Adrenal gland (tissue), 12 donors: ENCODE results near the gene ZNRF1. TPM values are rescaled to one million over a fixed set of nuclear protein-coding genes. Genes with fewer than 3 reads are reported as not detected.

Experiments used
- DNase-seq, 7 donors: peaks; one replicate each; pipeline ENCODE4 v3.0.0-alpha.2; 2019 to 2020
- H3K27ac ChIP-seq, 5 donors: fragments of 200-600 bp; sonication (generic) in 4 of 5; 1 replicate in 3 of 5; 2 replicates in 2 of 5; pipeline versions ENCODE4 v1.5.1 to v1.8.0; 2016 to 2020; ENCODE audit warnings: mild to moderate bottlenecking in 1 of 5
- H3K27me3 ChIP-seq: fragments of 200-600 bp; 2 replicates; pipeline ENCODE4 v1.8.0; 2021
- H3K36me3 ChIP-seq, 2 donors: fragments of 200-600 bp; replicated peaks in 1 of 2; 1 replicate in 1 of 2; 2 replicates in 1 of 2; pipeline versions ENCODE4 v1.5.1 to v1.8.0; 2018 to 2022
- H3K4me1 ChIP-seq, 2 donors: fragments of 200-600 bp; replicated peaks in 1 of 2; 1 replicate in 1 of 2; 2 replicates in 1 of 2; pipeline versions ENCODE4 v1.5.1 to v1.8.0; 2018 to 2021
- H3K4me3 ChIP-seq, 4 donors: fragments of 200-600 bp; sonication (generic) in 3 of 4; one replicate each; pipeline ENCODE4 v1.5.1; 2016 to 2018
- H3K9me3 ChIP-seq, 3 donors: fragments of 200-600 bp; sonication (generic) in 1 of 3; replicated peaks in 1 of 3; 1 replicate in 2 of 3; 2 replicates in 1 of 3; pipeline versions ENCODE4 v1.5.1 to v1.8.0; 2016 to 2021
- POLR2A ChIP-seq, 2 donors: fragments of 450-650 bp; IDR thresholded peaks; one replicate each; pipeline ENCODE4 v1.6.1; 2017; ENCODE audit warnings: antibody characterized with exemption in 2 of 2, mild to moderate bottlenecking in 2 of 2, moderate library complexity in 1 of 2
- WGBS, 4 donors: extraction: QIAGEN DNeasy Blood & Tissue Kit in 2 of 4; methylation state at CpG; one replicate each; pipeline versions ENCODE4 v1.1.5 to v1.1.7; 2013 to 2017; 5-methylcytosine and 5-hydroxymethylcytosine counted together
- intact Hi-C, 2 donors: fragments of 100-400 bp; cut with DNase I; formaldehyde crosslinking; loops; one replicate each; pipeline versions ENCODE4 v1.14.1 to v1.15.0; 2022 to 2023
- polyA plus RNA-seq, 3 donors: library from polyadenylated mRNA; stranded (reverse); fragments of 200-250 nt in 2 of 3; fragments of 350-450 nt in 1 of 3; fragmentation: Illumina TruSeq in 1 of 3; extraction: RNeasy Lipid Tissue Mini Kit (QIAGEN cat#74804) in 1 of 3; gene quantifications; one replicate each; pipeline ENCODE4 v1.2.3, GENCODE V29; 2013 to 2014
- total RNA-seq, 9 donors: library from RNA; depleted of rRNA in 4 of 9; stranded (reverse); fragments of >200 nt in 4 of 9; fragments of 120-200 nt in 1 of 9; fragmentation: NEBNext Ultra II Directional in 1 of 9; extraction: Animal tissue kit (Norgen Biotek cat#: 25700) in 1 of 9; gene quantifications; one replicate each; pipeline versions ENCODE4 v1.1.0 to v1.2.4, GENCODE V29; 2013 to 2023
- TF ChIP-seq, protein P1 (sequence below), 6 experiments: fragments of 450-650 bp in 4 of 6; fragments of 200-600 bp in 2 of 6; sonication (generic) in 1 of 6; IDR thresholded peaks; 1 replicate in 5 of 6; 2 replicates in 1 of 6; pipeline versions ENCODE4 v1.5.1 to v1.8.0; 2016 to 2021; ENCODE audit warnings: antibody characterized with exemption in 6 of 6, mild to moderate bottlenecking in 2 of 6, moderate library complexity in 1 of 6
- donor health status: healthy with polysubstance abuse.
- donor health status: Bipolar disorder and iron deficiency.
- donor health status: DM: yes; HTN: yes; CAD: no.
- donor health status: DM: no; HTN: no; CAD: no.
- donor health status: DM: no; HTN: no; CAD: no.
- donor health status: DM: yes; HTN: yes; CAD: no.

The ZNRF1 gene
- total and polyA plus RNA-seq, 12 donors, result 9.9 to 29.2 (median 25.4) TPM

GRCh38 chr16:75131081-75131480, 132.3 kb downstream of the ZNRF1 start:
- whole genome bisulfite sequencing, 4 donors, result 72 to 75% (median 73%) methylated on average over 7 of the region's 7 CpGs
- intact Hi-C loops, result no loop called here

GRCh38 chr16:75138233-75138632, 139.4 kb downstream of the ZNRF1 start:
- H3K9me3 ChIP-seq, result no peaks in the 10 kb centered on the region
- H3K27me3 ChIP-seq, result no peaks in the 10 kb centered on the region
- intact Hi-C loops, result no loop called here
- no peak overlapping the region for H3K4me3 ChIP-seq
- WGBS, 4 donors, result 70 to 87% (median 73%) methylated on average over 6 to 8 of the region's 8 CpGs
- H3K4me1 ChIP-seq, result no peaks in the 10 kb centered on the region
- no peak overlapping the region for H3K27ac ChIP-seq
- H3K36me3 ChIP-seq, result no peaks in the 10 kb centered on the region
- DNase-seq, result no peak
- no peak for TF ChIP-seq POLR2A (IDR thresholded peaks at IDR 0.05)
- TF ChIP-seq, protein P1, sequence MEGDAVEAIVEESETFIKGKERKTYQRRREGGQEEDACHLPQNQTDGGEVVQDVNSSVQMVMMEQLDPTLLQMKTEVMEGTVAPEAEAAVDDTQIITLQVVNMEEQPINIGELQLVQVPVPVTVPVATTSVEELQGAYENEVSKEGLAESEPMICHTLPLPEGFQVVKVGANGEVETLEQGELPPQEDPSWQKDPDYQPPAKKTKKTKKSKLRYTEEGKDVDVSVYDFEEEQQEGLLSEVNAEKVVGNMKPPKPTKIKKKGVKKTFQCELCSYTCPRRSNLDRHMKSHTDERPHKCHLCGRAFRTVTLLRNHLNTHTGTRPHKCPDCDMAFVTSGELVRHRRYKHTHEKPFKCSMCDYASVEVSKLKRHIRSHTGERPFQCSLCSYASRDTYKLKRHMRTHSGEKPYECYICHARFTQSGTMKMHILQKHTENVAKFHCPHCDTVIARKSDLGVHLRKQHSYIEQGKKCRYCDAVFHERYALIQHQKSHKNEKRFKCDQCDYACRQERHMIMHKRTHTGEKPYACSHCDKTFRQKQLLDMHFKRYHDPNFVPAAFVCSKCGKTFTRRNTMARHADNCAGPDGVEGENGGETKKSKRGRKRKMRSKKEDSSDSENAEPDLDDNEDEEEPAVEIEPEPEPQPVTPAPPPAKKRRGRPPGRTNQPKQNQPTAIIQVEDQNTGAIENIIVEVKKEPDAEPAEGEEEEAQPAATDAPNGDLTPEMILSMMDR (IDR thresholded peaks at IDR 0.05), result no peak

More at GRCh38 chr16:75131081-75131480, 132.3 kb downstream of the ZNRF1 start:
- no peaks in the 10 kb centered on the region for H3K27me3 ChIP-seq
- H3K9me3 ChIP-seq, result peaks cover 0 to 9% (median 0%) of the 10 kb centered on the region in 3 donors
- TF ChIP-seq POLR2A (IDR thresholded peaks at IDR 0.05), result no peak
- TF ChIP-seq, protein P1 (IDR thresholded peaks at IDR 0.05), result no peak
- H3K4me1 ChIP-seq, result no peaks in the 10 kb centered on the region
- no peak overlapping the region for H3K27ac ChIP-seq
- H3K36me3 ChIP-seq, result no peaks in the 10 kb centered on the region
- peak in 1 of 7 donors; percentile 18 for DNase-seq
- H3K4me3 ChIP-seq, result no peak overlapping the region

- intact Hi-C loops, result no loop called here
- no peaks in the 10 kb centered on the region for H3K36me3 ChIP-seq
- no peaks in the 10 kb centered on the region for H3K4me1 ChIP-seq
- DNase-seq, result no peak
- H3K27me3 ChIP-seq, result no peaks in the 10 kb centered on the region
- no peak overlapping the region for H3K27ac ChIP-seq
- H3K4me3 ChIP-seq, result no peak overlapping the region
- WGBS, 4 donors, result 59 to 68% (median 62%) methylated on average over 9 of the region's 9 CpGs
- TF ChIP-seq, protein P1 (IDR thresholded peaks at IDR 0.05), result no peak
- TF ChIP-seq POLR2A (IDR thresholded peaks at IDR 0.05), result no peak
- H3K9me3 ChIP-seq, result no peaks in the 10 kb centered on the region
These were observed 139.8 kb downstream of the ZNRF1 start for GRCh38 chr16:75138636-75139035.

DNA sequence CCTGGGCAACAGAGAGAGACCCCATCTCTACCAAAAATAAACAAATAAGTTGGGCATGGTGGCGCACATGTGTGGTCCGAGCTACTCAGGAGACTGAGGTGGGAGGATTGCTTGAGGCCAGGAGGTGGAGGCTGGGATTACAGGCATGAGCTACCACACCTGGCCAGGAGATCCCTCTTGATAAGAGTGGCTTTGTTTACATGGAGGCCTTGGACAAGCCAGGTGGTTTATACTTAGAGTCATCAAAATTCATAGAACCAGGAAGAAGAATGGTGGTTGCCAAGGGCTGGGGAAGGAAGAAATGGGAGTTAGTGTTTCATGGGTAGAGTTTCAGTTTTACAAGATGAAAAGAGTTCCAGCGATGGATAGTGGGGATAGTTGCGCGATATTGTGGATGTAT, 140.7 kb downstream of the ZNRF1 start:
- 94 to 98% (median 96%) methylated on average over 5 of the region's 5 CpGs for WGBS, 4 donors
- intact Hi-C loops, result no loop called here
- H3K27ac ChIP-seq, result no peak overlapping the region
- H3K36me3 ChIP-seq, result no peaks in the 10 kb centered on the region
- H3K4me1 ChIP-seq, result no peaks in the 10 kb centered on the region
- DNase-seq, result no peak
- TF ChIP-seq, protein P1 (IDR thresholded peaks at IDR 0.05), result no peak
- TF ChIP-seq POLR2A (IDR thresholded peaks at IDR 0.05), result no peak
- H3K27me3 ChIP-seq, result no peaks in the 10 kb centered on the region
- H3K4me3 ChIP-seq, result no peak overlapping the region
- no peaks in the 10 kb centered on the region for H3K9me3 ChIP-seq
